Activated naive CD4-positive, alpha-beta T cell (primary cell): ENCODE results near the gene DCPS.
"Not testable (repeated sequence)": the region's sequence is repeated elsewhere in the genome, so short reads cannot be mapped to it uniquely, and the experiment has no call there.

ENCODE experiments used
- DNase-seq, 4 experiments: peaks; one replicate each; lab custom pipeline; 2025; lab: John Stamatoyannopoulos, UW

DCPS gene

DNA sequence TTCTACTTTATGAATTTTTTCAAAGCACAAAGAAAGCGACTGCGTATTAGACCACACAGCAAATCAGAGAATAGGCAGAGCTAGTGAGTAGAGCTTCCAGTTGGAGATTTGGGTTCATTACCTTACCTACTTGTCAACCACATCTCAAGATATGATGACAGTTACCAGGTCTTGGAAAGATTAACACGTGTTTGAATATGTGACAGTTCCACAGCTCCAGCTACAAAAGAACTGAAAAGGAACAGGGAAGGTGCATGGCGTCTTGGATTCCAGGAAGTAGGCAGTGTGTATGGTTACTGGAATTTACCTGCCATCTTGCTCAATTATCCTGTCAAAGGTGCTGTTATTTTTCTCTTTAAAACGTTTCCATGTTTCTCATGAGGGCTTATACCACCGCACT, 15.6 kb upstream of the DCPS start:
- DNase-seq, result no peak

DNA sequence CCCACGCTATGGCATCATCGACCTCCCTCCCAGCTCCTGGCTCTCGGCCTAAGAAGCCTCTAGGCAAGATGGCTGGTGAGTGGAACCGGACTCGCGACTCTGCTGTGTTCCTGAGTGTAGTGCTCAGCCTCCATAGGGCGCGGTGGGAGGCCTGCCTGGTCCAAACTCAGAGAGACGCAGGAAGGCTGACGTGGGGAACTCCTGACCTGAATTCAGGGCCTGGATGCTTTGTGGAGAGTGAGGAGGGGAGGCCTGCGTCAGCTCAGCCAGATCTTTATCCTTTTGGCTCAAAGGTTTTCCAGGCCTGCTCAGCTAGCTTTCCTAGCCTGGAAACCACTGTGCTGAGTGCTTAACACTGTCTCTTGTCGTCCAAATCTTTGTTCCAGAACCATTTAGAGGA, 13.0 kb upstream of the DCPS start:
- DNase-seq, result no peak

DNA sequence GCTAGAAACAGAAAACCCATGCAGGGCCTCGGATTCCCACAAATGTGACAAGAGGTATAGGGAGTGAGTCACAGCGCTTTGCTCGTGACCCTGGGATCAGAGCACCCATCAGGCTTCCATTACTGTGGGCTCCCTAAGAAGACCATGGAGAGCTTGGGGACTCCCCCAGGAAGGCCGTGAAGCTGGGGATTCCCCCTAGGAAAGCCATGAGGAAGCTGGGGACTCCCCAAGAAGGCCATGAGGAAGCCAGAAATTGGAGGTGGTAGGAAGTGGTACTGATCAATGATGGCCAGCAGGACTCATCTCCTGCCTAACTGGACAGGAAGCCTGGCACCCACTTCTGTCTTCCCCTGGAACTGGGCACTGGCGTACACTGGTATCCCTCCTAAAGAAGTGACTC, 10.1 kb upstream of the DCPS start:
- no peak for DNase-seq

DNA sequence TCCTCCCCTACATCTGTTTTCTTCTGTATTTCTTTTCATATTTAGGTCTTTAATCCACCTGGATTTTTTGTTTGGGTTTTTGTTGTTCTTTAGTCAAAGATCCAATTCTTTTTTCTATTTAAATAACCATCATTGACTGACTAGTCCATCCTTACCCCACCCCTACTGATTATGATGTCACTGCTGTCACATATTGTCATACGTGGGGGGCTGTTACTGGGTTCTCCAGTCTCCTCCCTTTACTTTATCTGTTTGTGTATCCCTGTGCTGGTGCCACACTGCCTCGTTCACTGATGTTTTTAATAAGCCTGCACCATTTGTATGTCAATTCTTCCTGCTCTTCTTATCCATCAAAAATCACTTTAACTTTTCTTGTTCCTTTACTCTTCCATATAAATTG, 6.9 kb upstream of the DCPS start:
- DNase-seq, result no peak

DNA sequence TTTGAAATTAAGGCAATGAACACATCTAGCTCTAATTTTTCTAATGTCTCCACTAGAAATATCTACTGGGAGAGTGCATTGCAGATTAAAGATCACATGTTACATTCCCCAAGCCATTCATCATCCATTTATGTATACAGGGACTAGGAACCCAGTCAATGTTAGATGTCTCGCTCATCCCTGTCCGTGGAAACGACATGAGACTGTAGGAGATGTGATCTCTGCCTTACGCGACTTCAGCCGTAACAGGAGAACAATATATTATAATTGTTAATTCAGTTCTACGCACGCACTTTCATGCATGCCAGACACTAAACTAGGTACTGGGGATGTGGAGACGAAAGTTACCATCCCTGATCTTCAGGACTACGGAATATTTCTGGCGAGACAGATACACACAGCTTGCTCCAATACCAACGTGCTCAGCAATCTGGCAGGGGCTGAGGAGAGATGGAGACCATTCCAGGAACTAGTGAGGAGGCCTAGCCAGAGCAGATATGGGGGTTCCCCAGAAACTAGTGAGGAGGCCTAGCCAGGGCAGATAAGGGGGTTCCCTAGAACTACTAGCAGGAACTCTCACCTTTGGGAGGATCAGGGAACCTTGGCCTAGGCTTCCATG, 706 bp downstream of the DCPS start:
- no peak for DNase-seq

DNA sequence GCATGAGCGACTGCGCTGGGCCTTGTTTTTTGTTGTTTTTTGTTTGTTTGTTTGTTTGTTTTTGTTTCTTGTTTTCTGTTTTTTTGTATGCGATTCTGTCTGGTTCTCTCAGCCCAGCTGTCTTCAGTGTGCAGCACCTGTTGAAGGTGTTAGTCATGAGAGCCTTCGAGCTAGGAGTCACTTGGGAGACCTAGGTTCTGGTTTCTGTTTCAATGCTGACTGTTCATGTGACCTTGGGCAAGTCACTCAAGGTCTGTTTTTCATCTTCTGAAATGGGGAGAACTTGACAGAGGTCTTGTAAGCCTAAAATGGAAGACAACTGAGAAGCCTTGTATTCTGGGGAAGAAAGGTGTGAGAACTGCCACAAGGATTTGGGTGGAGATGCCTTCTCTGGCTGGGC, 1.8 kb downstream of the DCPS start:
- DNase-seq, result no peak

DNA sequence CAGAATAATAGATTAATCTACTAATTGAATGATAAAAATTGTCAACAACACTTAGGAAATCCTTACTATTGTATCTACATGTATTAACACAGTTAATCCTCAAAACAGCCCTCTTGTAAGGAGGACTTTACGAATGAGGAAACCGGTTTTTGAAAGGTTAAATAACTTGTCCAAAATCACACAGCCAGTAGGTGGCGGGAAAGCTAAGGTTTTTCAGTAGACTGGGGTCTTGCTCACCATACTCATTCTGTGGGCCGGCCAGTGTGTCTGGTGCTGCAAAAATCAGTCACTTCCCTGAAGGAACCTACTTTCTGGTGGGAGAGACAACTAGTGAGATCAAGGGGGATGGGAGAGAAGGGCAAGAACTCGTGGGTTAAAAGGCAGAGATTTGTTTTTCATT, 3.8 kb downstream of the DCPS start:
- DNase-seq, result no peak

DNA sequence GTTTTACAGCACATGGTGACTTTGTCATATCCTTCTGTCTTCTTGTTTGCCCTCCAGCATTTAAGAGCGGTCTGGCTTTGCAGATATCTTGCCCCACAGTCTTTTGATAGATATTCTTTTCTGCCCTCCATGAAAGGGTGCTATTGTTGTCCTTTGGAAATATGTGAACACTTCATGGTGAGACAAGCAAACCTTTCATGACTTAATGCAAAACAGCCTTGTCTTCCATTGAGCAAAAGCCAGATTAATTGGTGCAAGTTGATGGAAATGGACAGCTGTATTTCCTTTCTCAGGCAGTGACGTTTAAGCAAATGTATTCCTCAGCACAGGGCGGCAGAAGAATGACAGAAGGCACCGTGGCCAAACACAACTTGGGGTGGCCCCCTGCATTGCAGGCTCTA, 4.4 kb downstream of the DCPS start:
- DNase-seq, result no peak

DNA sequence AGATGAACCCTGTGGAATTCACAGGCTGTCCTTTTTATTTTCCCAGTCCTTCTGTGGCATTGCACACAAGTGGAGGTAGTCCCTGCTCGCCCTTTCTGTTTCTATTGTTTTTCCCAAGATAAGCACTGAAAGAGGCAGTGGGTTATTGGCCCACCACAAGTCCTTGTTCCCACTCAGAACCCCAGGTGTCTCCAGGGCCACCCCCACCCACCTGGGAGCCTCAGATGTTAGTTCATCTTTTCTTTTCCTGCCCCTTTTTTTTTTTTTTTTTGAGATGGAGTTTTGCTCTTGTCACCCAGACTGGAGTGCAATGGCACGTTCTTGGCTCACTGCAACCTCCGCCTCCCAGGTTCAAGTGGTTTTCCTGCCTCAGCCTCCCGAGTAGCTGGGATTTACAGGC, 4.9 kb downstream of the DCPS start:
- not testable (repeated sequence) for DNase-seq

DNA sequence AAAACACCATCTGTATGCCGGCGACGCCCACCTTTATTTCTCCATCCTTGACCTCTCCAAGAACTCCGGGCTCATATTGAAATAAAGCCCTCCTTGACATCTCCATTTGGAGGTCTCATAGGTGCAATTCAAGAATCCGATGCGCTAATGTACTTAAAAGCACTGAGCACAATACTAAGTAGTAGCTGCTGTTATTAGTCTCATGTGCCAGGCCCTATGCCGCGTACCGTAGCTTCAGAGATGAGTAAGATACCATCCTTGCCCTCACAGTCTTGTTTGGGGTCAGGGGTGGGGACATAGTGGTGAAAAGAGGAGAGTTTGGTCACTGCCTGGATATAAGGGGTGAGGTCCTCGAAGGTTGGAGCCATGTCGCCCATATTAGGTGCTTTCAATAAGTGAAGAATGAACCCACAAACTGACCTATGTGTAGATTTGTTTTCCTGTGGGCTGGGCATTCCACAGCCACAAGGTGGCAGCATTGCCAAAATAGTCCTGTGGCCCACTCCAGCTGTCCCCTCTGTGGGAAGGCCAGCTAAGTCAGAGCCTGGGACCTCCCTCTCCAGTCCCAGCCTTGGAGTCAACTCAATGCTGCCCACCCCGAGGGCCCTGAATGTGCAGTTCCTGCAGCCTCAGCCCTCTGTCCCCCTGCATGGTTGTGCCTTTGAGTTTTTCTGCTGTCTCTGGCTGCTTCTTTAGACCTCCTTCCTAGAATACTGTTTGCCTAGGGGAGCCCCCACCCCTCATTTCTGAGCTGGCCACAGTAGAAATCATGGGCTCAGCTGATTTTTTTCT, 6.5 kb downstream of the DCPS start:
- peak in 2 of 4 experiments; percentile 17 to 24 for DNase-seq

DNA sequence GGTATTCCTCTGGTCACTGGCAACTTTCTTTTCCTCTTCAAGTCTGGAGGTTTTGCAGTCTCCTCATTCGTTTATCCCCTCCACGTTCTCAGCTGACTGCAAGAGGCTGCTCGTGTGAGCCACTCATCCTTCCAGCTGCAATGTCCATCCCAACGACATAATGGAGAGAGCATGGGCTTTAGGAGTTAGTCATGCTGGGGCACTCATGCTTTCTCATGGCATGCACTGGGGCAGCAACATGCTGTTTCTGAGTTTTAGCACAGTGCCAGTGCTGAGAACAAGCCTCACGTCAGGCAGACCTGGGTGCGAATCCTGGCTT, 7.1 kb downstream of the DCPS start:
- no peak for DNase-seq

DNA sequence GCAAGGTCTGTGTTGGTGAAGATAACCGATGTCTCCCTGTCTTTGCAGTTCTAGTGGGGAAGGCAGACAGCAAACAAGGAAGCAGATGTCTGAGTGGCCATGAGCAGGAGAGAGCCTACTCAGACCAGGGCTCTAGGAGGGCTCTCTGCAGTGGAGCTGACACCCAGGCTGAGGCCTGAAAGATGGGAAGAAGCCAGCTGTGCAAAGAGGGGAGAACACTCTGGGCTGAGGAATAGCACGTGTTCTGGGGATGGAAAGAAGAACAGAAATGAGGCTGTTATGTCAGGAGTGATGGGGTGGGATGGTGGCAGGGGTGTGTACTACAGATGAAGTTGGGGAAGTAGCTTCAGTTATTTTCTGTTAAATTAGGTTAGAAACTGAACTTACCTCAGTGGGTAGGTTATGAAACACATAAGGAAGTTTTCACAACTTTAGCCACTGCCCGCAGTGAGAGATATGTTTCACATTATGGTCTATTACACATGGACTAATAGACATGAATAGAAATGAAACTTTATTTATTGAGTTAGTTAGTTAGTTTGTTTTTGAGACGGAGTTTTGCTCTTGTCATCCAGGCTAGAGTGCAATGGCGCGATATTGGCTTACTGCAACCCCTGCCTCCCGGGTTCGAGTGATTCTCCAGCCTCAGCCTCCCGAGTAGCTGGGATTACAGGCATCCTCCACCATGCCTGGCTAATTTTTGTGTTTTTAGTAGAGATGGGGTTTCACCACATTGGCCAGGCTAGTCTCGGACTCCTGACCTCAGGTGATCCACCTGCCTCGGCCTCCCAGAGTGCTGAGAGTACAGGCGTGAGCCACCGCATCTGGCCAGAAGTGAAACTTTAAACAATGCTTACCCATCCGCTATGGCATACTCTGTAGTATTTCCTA, 7.8 kb downstream of the DCPS start:
- DNase-seq, result no peak

DNA sequence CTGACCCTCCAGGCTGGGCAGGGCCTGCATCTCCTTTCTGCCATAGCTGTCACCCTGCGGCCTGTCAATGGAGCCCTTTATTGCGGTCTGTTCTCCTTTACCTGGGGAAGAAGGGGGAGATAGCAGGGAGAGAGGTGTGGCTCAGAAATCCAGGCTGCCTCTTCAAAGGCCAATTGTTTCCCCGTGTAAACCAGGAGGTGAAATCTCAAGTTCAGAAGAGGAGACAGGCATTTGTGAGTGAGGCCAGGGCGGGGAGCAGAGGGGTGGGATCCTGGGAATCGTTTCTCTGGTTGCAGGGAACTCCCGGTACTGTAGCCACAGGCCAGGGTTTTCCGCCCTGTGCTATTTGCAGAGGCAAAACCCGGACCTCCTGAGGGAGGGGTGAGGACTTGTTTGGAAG, 9.1 kb downstream of the DCPS start:
- DNase-seq, result no peak

DNA sequence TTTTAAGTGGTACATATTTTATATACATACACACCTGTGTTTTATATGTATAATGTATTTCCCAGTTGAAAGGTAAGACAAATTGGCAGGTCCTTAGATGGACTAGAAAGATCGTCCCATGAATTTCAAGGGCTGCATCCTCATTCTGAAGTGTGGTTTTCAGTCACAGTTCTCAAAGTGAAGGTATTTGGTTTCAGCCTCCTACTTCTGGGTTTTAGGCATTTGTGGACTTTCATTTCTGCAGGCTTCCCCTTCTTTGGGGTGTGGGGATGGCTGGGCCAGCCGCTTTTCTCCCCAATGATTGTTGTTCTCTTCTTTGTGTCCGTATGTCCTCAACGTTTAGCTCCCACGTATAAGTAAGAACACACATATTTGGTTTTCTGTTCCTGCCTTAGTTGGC, 10.0 kb downstream of the DCPS start:
- DNase-seq, result no peak

DNA sequence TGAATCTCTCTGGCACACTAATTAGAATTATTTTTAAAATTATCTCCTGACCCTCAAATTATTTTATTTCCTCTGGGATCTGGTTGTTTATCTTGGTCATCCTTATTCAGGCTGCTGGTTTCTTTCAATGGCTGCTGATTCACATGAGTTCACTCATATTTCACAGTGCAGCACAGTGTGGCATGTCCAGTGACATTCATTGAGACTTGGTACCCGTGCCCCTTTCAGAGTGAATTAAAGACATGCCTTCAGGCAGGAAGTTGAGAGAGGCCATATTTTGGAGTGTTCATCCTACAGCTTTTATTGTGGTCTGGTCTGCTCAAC, 13.5 kb downstream of the DCPS start:
- no peak for DNase-seq

DNA sequence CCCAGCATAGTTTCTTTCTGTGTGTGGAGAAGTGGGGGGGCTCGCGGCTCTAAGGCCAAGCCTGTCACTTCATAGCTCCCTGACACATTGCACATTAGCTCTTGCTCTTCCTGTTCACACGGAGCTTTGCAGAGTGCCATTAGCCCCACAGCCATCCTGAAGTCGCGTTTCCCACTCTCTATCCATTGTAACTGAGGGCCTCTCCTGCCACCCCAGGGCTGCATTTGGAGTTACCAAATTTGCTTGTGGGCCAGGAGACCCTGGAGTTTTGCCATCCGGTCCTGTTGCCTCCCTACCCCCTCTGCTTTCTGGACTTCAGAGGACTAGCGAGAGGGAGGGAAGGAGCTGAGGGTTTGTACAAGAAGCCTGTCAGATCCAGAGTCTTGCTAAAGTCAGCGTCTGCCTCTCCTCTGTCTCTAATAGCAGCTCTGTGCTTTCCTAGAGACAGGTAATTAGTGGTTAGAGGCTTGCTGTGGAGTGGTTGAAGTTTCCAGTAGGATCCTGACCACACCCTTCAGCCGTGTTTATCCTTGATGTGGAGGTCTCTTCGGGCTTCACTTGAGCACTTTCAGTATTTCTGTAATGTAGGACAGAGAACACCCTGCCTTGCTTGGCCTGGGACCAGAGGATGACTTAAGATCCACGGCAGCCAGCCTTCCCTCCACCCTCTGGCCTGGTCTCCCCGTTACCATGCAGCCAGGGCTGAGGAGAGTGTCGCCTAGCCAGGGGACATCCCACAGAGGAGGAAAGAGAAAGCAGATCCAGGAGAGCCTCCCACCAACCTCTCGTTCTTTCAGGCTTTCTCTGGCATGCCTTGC, 14.1 kb downstream of the DCPS start:
- DNase-seq, result no peak

DNA sequence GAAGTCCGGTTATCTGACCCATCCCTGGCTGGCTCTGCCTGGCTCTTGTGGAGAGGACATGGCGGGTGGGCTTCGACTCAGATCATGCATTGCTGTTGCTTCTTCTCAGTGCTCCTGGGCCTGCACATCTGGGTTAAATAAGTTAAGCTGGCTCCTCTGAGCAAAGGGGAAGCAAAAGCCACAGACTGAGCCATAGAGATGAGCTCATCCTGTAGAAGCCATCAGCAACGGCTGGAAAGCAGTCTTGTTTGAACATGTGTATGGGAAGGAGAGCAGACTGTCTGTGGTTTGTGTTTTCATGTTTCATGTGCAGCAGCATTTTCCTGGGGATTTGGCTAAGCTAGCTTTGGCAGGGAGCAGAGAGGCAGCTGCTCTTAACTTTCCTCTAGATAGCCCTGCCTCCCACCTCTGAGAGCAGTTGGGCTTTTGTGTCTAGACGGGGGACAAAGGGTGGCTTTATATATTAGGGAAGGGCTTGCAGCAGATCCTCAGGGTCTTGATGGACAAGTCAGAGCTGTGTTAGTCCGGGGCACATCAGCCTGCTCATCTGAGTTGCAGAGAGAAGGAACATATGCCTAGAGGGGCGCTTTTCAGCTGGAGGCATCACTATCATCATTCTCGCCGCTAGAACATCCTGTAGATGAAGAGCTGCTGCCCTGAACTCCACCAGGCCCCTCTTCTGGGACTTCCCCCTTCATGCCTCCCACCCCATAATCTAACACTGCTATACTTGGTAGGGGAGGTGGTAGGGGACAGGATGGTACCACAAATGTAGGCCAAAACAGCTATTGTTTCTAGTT, 14.9 kb downstream of the DCPS start:
- no peak for DNase-seq

DNA sequence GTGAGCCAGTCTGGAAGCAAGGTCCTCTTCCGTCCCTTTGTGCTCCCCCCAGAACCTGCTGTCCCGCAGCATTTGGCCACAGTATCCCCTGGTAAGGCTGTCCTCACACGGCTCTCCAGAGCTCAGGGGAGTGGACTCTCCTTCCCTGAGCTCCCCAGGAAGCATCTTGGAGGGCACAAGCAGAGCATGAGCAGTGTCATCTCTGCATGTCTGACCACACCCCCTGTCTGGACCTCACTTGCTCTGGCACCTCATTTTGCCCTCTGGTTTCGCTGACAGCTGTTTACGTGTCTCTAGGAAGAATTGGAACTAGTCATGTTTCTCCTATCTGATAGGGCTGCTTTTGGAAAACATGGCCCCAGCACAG, 15.5 kb downstream of the DCPS start:
- no peak for DNase-seq

DNA sequence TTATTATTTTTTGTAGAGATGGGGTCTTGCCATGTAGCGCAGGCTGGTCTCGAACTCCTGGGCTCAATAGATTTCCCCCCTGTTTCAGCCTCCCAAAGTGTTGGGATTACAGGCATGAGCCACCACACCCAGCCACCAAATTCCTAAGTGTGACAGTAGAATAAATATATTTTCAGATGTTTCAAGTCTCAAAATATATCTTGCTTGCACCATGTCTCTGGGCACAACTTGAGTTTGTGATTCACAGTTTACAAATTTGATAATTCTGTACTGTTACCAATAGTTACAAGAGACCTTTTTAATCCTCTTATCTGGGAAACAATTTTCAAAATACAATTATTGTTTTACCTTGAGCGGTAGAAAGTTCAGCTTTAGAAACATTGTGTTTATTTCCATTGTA, 19.1 kb downstream of the DCPS start:
- DNase-seq, result no peak

DNA sequence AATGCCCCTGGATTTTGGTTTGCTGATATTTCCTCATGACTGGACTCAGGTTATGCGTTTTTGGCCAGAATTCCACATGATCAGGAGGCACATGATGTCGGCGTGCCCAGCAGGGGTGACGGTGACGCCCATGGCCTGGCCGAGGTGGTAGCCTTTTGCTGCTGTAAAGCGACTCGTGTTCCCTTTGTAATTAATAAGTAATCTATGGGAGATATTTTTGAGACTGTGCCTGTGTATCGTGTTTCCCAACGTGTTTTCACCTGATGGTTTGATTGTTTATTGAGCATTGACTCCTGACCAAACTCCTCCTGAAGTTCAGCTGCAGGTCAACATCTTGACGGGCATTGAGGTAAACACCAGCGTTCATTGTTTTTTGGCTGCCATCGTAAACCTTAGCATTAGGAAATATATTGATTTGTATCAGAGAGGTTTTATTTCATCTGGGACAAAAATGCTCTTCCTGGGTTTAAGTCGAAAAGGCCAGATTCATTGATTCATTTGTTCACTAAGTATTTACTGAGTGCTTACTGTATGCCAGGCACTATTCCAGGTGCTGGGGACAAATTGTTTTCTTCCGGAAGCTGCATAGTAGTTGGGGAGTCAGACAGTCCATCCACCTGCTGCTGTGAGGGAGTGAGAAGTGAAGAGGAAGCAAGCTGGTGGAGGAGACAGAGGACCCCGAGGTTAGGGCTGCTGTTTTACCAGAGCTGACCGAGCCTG, 23.6 kb downstream of the DCPS start:
- DNase-seq, result no peak

DNA sequence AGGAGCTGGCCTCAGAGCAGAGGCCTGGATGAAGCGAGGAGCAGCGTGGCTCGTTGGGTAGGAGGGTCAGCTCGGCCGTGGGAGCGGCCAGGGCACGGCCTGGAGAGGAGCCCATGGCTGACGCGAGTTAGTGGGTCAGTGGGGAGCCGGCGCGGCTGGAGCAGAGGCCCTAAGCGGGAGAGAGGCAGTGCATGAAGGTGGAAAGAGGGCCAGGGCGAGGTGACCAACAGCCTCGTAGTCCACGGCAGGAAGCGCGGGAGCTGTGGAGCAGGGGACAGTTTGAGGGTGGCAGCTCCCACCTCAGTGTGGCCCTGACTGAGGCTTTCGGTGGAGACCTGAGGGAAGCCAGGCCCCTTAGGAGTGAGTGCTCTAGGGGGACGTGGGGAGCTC, 24.1 kb downstream of the DCPS start:
- DNase-seq, result no peak
